Suprapubic skin (tissue), 4 donors: Measurements from ENCODE around the gene TBPL1.

Experiments used
- POLR2A ChIP-seq, 2 donors: fragments of 450-650 bp; IDR thresholded peaks; one replicate each; pipeline ENCODE4 v1.6.1; 2017; ENCODE audit warnings: antibody characterized with exemption in 2 of 2, mild to moderate bottlenecking in 2 of 2, moderate library complexity in 2 of 2
- POLR2AphosphoS5 ChIP-seq, 3 donors: sonication (generic); formaldehyde crosslinking; IDR thresholded peaks; one replicate each; pipeline ENCODE4 v1.6.1; 2017; ENCODE audit warnings: antibody characterized with exemption in 3 of 3
- TF ChIP-seq, protein P1 (sequence below), 2 donors: fragments of 200-600 bp in 1 of 2; fragments of 450-650 bp in 1 of 2; sonication (generic) in 1 of 2; IDR thresholded peaks; one replicate each; pipeline ENCODE4 v1.5.1; 2016 to 2019; ENCODE audit warnings: antibody characterized with exemption in 2 of 2, mild to moderate bottlenecking in 1 of 2, moderate library complexity in 1 of 2

DNA sequence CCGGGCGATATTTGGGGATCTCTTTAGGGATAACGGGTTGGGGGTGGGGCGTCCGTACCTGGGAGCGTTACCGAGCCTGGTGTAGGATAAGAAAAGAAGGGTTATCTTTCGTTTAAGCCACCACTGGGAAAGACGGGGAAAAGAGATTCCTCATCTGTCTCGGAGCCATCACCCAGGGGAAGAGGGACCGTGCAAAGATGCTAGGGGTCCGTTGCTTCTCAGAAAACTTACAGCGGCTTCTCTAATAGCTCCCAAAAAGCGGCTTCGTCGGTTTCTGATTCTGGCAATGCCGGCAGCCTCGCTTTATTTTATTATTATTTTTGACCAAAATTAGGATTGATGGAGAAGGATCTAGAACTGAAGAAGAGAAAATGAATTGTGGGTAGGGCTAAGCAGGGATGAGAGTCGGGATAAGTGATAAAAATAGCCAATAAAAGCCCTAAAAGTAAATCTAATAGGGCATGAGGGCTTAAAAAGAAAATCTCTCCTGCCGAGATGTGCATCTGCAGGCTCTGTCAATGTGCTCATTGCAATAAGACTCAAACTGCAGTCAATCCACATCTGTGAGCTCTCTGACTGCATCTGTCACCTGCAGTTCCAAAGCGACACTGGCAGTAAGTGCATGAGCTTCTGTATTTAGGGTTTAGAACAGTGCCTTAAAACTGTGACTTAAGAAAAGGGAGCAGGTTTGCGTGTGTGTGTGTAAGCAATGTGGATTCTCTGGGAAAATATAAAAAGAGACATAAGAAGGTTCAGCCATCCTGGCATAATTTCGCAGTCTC is 801 bp downstream of the TBPL1 start:
- no peak for TF ChIP-seq POLR2A (IDR thresholded peaks at IDR 0.05)
- TF ChIP-seq, protein P1, sequence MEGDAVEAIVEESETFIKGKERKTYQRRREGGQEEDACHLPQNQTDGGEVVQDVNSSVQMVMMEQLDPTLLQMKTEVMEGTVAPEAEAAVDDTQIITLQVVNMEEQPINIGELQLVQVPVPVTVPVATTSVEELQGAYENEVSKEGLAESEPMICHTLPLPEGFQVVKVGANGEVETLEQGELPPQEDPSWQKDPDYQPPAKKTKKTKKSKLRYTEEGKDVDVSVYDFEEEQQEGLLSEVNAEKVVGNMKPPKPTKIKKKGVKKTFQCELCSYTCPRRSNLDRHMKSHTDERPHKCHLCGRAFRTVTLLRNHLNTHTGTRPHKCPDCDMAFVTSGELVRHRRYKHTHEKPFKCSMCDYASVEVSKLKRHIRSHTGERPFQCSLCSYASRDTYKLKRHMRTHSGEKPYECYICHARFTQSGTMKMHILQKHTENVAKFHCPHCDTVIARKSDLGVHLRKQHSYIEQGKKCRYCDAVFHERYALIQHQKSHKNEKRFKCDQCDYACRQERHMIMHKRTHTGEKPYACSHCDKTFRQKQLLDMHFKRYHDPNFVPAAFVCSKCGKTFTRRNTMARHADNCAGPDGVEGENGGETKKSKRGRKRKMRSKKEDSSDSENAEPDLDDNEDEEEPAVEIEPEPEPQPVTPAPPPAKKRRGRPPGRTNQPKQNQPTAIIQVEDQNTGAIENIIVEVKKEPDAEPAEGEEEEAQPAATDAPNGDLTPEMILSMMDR (IDR thresholded peaks at IDR 0.05): no peak
- no peak for TF ChIP-seq POLR2AphosphoS5 (IDR thresholded peaks at IDR 0.05)
